GM10248 (cell line): ENCODE data around the gene IWS1.

ENCODE experiments used
- CTCF ChIA-PET: fragments of 300-600 bp; sonication (Branson Sonifier 250); formaldehyde crosslinking; extraction: SDS; loops from one replicate; lab custom pipeline; 2021; ENCODE audit warnings: antibody characterized with exemption; lab: Yijun Ruan, JAX
- POLR2A ChIA-PET: fragments of 350-650 bp; sonication (Branson Sonifier 250); formaldehyde crosslinking; extraction: SDS; loops from one replicate; lab custom pipeline; 2020; ENCODE audit warnings: antibody characterized with exemption; lab: Yijun Ruan, JAX
- DNase-seq: peaks from one replicate; pipeline ENCODE4 v3.0.0; 2012; ENCODE audit errors: extremely low spot score
- CTCF ChIP-seq: IDR thresholded peaks from 2 replicates; pipeline ENCODE4 v1.5.1; 2012; ENCODE audit warnings: mild to moderate bottlenecking, low read depth; ENCODE audit errors: extremely low read depth, missing control alignments, control extremely low read depth

Gene IWS1

GRCh38 chr2:127523269-127523939 lies 2.9 kb downstream of the IWS1 start:
- POLR2A ChIA-PET: no interaction called here
- DNase-seq: no peak
- TF ChIP-seq CTCF: no peak
- CTCF ChIA-PET: interaction anchor here (0.9 kb wide), 1 partner anchor 44 kb away, joined by 3 read pairs; no protein-coding TSS in a partner anchor

- ChIA-PET POLR2A (no interaction called here), CTCF (interaction anchor here (0.9 kb wide), 1 partner anchor 16 kb away, joined by 3 read pairs; no protein-coding TSS in a partner anchor)
- no peak for TF ChIP-seq CTCF
- no peak for DNase-seq
These were observed 5.9 kb downstream of the IWS1 start for GRCh38 chr2:127520424-127520823.

- CTCF ChIA-PET: interaction anchor here (2.9 kb wide), 1 partner anchor 9 kb away, joined by 10 read pairs; no protein-coding TSS in a partner anchor
These were observed 8.8 kb downstream of the IWS1 start for GRCh38 chr2:127517465-127517864.

GRCh38 chr2:127516041-127516762 lies 10.1 kb downstream of the IWS1 start:
- CTCF ChIA-PET: interaction anchor here (1.0 to 1.2 kb wide), 2 partner anchors 11 to 14 kb away, joined by 3 to 4 read pairs; no protein-coding TSS in a partner anchor
- no peak for DNase-seq
- POLR2A ChIA-PET: no interaction called here
- TF ChIP-seq CTCF: no peak

More at GRCh38 chr2:127517465-127517864, 8.8 kb downstream of the IWS1 start:
- no peak for DNase-seq
- POLR2A ChIA-PET: no interaction called here
- TF ChIP-seq CTCF: no peak

GRCh38 chr2:127515383-127515915 lies 10.8 kb downstream of the IWS1 start:
- TF ChIP-seq CTCF: no peak
- ChIA-PET CTCF (interaction anchor here (1.0 to 1.2 kb wide), 2 partner anchors 11 to 13 kb away, joined by 3 to 4 read pairs; no protein-coding TSS in a partner anchor), POLR2A (no interaction called here)
- DNase-seq: no peak

- ChIA-PET CTCF (interaction anchor here (1.9 kb wide), 1 partner anchor 12 kb away, joined by 8 read pairs; the partner anchor contains the start of gene IWS1), POLR2A (no interaction called here)
- TF ChIP-seq CTCF: no peak
- DNase-seq: no peak
These were observed 11.8 kb downstream of the IWS1 start for GRCh38 chr2:127514485-127514884.
